GM19455 (cell line): ENCODE measurements around the gene NDFIP1.

ENCODE experiments used
- ATAC-seq: cut with Tn5 transposase; IDR thresholded peaks from one replicate; pipeline ENCODE4 v1.9.1; 2021; ENCODE audit not compliant: unreplicated experiment

NDFIP1 gene

DNA sequence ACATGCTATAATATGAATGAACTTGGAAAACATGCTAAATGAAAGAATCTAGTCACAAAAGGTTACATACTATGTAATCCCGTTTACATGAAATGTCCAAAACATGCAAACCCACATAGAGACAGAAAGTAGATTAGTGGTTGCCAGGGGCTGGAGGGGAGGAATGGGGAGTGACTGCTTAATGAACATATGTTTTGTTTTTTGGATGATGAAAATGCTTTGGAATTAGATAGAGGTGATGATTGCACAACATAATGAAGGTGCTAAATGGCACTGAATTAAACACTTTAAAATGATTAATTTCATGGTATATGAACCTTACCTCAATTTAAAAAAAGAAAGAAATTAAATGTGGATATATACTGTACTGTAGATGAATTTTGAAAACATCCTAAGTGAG, 17.6 kb upstream of the NDFIP1 start:
- no peak for ATAC-seq

GRCh38 chr5:142091922-142092321, 16.7 kb upstream of the NDFIP1 start:
- ATAC-seq = no peak

GRCh38 chr5:142095035-142095434, 13.5 kb upstream of the NDFIP1 start:
- no peak for ATAC-seq

GRCh38 chr5:142095651-142096330, 12.8 kb upstream of the NDFIP1 start:
- ATAC-seq = no peak

DNA sequence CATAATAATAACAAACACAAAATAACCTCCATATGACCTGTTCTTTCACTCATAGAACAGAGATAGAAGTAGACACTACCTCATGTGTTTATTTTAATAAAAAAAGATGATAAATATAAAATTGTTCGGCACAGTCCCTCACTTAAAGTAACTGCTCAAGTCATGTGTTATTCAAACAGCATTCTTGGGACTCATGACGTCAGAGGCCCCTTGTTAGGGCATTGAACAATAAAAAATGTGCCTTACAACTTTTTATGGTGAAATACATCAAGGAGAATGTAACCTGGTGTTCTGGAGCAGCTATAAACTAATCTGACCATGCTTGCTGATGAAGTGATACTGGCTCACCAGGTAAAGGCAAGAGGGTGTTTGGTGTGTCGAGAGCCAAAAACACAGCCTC, 12.2 kb upstream of the NDFIP1 start:
- no peak for ATAC-seq

GRCh38 chr5:142097681-142098080, 10.9 kb upstream of the NDFIP1 start:
- no peak for ATAC-seq

DNA sequence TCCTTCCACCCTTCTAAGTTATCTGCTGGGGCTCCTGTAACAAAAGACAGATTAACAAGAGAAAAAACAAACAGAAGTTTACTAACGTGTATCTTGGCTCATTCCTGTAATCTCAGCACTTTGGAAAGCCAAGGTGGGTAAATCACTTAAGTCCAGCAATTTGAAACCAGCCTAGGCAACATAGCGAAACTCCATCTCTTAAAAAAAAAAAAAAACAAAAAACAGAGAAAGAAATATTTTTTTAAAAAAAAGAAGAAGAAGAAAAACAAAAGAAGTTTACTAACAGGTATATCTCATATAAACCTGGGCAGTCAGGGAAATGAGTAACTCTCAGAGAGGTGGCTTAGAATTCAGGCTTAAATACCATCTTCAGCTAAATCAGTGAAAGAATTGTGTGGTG, 10.3 kb upstream of the NDFIP1 start:
- ATAC-seq = no peak

DNA sequence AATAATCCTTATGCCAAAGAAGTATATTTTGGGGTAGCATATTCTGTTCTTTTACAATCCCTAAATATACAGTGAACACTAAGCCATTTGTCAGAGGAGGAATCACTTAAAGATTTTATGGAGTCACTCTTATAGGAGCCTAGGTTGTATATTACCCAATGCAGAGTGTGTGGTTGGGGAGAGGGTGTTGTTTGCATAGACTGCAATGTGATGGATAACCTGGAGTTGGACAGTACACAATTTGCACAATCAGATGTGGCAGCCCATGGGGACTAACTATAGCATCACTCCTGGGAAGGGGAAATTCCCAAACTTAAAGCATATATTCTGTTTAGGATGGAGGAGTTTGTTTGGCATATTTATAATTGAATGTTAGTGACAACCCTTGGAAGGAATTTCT, 9.6 kb upstream of the NDFIP1 start:
- ATAC-seq = no peak

GRCh38 chr5:142100307-142100706, 8.3 kb upstream of the NDFIP1 start:
- no peak for ATAC-seq

GRCh38 chr5:142102980-142103740, 5.4 kb upstream of the NDFIP1 start:
- ATAC-seq = no peak

- ATAC-seq = no peak
Observed at GRCh38 chr5:142104491-142104890, 4.1 kb upstream of the NDFIP1 start.

DNA sequence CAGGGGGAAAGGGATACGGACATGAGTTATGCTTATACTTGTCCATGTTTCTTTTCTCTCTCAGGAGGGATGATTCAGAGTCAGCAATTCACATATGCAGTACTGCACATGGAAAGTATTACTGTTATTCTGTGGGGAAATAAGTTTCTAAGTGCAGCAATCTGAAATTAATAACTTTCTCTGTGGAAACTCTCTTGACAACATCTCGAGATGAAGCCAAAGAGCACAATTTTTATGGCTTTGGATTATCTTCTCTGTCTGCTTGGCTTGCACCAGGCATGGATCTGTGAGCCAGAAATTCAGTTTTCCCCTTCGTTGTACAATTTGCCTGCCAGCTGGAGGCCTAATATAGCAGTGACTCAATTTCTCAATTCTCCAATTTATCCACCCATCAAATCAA, 2.5 kb upstream of the NDFIP1 start:
- no peak for ATAC-seq

GRCh38 chr5:142107036-142107735, 1.4 kb upstream of the NDFIP1 start:
- ATAC-seq = no peak

DNA sequence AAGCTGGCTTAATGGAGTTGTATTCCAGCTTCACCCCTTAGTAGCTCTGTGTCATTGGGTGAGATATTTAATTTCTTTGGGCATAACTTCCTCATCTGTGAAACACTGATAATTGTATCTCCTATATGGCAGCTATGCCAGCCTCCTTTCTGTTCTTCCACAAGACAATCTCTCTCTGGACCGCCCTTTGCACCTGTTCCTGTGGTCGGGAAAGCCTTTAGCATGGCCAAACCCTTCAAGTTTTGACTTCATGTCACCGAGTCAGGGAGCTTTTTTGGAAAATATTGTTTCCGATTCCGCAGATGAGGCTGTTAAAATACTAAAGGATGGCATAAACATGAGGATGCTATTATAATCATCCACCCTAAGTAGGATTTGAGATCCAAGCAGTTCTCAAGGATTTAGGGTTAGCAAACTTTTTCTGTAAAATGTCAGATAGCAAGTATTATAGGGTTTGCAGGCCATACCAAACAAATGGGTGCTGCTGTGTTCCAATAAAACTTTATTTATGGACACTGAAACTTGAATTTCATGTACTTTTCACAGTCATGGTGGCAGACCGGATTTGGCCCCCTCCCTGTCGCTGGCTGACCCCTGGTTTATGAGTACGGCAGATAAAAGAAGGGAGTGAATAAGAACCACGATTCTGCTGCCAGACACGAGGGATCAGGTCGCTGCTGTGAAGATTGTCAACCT, 695 bp upstream of the NDFIP1 start:
- ATAC-seq = no peak

GRCh38 chr5:142109331-142110045, 909 bp downstream of the NDFIP1 start:
- ATAC-seq = no peak

GRCh38 chr5:142110046-142110531, 1.5 kb downstream of the NDFIP1 start:
- ATAC-seq = no peak

DNA sequence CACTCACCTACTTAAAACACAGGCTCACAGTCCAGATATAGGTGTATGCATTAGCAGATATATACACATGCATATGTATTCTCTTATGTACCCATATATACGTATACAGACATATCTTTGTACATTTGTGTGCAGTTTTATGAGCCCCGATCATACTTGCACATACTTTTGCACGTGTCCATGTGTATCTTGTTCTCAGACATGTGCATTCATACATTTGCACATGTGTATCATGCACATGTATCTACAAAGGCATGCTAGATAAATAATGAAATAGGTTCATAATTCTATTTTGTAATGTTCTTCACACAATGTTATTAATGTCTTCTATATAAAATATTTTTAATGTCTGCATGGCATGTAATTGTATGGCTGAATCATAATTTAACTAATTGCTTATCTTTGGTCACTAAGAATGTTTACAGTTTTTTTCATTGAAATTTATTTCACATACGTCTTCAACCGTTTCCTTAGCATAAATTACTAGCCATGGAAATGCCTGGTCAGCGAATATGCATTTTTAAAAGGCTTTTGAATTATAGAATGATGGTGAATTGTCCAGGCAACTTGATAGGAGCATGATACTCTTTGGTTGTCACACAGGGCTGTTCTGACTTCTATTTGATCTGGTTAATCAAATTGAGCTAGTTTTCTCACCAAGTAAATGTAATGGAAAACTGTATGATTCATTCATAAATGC, 2.6 kb downstream of the NDFIP1 start:
- no peak for ATAC-seq

DNA sequence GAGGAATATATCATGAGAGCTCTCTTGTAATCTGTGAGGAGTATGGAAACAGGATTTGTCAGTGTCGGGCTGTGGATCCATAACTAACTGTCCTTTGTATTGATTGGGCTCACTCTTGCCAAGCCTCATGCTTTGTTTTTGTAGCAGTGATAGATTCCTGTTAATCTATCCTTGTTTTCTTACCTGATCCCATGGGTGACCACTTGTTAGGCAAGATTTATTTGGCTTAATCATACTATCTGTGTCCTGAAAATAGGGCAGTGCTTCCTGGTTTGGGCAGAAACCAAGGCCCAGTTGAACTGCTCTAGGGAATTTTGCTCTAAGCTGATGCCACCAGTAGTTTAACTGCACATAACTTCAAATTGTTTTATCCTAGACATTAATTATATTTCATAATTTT, 6.1 kb downstream of the NDFIP1 start:
- ATAC-seq = no peak

DNA sequence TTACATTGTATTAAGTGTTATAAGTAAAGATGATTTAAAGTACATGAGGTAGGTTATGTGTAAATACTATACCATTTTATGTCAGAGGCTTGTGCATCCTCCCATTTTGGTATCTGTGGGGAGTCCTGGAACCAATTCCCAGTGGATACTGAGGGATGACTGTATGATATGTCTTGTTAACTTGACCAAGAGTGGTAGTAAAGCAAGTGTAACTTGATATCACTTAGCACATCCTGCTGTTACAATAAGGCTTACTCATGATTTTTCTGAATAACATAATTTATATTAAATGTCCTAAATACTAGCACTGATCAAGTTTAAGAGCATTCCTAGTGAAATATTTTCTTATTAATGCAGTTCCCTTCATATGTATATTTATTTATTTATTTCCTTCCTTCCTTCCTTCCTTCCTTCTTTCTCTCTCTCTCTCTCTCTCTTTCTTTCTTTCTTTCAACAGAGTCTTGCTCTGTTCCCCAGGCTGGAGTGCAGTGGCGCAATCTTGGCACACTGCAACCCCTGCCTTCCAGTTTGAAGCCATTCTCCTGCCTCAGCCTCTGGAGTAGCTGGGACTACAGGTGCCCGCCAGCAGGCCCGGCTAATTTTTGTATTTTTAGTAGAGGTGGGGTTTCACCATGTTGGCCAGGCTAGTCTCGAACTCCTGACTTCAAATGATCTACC, 7.5 kb downstream of the NDFIP1 start:
- ATAC-seq = no peak
